HUDEP-2 (cell line): ENCODE data around the gene CHN2.
"Not testable (repeated sequence)": the region's sequence is repeated elsewhere in the genome, so short reads cannot be mapped to it uniquely, and the experiment has no call there.

ENCODE experiments used
- DNase-seq, 76 experiments: peaks; one replicate each; lab custom pipeline; 2025; ENCODE audit not compliant: unreplicated experiment in 76 of 76; lab: John Stamatoyannopoulos, UW

Gene CHN2

DNA sequence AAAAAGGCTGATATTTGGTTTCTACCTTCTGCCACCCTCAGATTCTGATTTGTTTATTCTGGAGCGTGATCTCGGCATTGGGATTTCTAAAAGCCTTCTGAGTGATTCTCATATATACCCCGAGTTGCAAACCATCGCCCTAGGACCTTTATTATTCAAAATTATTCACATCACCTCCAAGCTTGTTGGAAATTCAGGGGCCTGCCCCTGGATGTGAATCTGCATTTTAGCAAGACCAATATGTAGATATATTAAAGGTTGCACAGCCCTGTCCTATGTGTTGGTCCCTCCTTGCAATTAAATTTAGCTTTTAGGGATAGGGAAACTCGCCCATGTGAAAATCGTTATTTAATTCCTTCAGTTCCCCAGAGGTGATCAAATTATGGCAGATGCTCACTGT, 9.0 kb upstream of the CHN2 start:
- no peak for DNase-seq

DNA sequence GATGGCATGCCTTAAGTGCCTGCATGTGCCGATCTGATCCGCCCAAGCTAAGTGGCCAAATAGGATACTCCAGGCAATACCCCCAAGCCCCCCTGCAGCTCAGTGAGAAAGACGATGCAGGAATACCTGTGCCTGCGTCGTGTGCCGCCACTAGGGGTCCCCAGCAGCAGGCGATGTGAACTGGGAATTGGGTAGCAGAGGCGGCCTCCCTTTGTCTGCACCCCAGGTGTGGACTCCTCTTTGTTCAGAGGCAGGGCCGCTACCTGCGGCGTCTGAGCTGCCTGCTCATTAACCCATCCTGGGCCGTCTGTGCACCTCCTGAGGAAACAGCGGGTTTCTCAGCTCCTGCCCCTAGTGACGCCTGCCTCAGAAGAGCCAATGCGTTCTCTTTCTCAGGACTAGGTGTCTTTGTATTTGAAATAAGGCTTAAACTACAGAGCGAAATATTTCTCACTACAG, 4.8 kb upstream of the CHN2 start:
- DNase-seq: peak in 21 of 76 experiments; percentile 1 to 30 (median 12)

DNA sequence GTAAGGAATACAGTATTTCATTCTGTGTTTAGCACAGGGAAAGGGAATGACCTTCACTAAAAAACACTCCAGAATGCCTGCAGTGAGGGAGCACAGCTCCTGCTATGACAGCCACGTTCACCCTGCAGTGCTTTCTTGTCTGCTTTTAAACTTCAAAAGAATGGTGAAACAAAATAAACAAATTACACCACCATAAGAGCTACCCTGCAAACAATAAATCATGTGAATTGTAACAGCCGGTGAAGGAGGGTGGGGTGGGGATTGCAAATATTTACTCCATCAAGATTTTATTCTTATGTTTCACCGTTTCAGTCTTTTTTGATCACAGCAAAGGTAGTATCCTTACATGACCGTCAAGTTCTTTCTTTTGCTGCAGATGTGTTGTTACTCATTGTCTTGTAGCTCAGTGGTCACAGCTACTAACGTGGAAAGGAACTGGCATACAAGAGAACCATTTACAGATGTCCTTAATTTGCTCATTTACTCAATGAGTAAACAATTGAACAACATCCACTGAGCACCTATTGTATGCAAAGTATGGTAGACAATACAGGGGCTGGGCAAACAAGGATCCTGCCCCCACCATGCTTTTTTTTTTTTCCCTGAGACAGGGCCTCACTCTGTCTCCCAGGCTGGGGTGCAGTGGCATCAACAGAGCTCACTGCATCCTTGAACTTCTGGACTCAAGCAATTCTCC, 4.1 kb upstream of the CHN2 start:
- DNase-seq: no peak

DNA sequence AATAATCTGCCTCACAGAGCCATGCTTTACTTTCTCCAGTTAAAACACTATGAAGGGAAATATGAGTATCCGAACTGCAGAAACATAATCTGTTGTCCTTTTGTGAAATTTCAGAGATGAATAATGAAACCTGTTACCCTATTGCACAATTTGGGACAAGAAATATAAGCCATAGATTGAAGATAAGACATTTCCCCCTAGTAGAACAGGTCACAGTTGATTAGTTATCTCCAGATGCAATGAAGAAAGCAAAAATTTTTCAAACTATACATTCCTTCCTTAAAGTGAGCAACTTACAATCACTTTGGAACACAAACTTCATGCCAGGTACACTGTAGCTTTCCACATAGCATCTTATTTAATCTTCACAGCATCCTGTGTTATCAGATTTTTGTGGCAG, 2.3 kb upstream of the CHN2 start:
- no peak for DNase-seq

DNA sequence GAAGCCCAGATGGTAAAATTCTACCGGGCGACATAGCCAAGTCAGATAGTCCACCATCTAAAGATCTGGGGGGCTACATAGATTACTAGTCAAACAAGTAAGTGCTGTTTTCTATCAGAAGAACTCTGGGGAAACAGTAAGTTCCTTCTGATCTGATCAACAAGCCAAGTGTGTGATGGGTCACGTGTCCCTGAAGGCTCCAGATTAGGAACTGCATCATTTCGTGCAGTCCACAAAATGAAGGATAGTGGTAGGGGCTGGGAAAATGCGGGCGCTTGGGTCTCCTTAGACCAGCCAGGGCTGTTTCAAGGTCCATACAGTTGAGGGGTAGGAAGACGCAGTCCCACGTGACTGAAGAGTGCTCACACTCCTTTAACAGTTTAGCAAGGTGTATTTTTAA, 1.8 kb upstream of the CHN2 start:
- DNase-seq: no peak

DNA sequence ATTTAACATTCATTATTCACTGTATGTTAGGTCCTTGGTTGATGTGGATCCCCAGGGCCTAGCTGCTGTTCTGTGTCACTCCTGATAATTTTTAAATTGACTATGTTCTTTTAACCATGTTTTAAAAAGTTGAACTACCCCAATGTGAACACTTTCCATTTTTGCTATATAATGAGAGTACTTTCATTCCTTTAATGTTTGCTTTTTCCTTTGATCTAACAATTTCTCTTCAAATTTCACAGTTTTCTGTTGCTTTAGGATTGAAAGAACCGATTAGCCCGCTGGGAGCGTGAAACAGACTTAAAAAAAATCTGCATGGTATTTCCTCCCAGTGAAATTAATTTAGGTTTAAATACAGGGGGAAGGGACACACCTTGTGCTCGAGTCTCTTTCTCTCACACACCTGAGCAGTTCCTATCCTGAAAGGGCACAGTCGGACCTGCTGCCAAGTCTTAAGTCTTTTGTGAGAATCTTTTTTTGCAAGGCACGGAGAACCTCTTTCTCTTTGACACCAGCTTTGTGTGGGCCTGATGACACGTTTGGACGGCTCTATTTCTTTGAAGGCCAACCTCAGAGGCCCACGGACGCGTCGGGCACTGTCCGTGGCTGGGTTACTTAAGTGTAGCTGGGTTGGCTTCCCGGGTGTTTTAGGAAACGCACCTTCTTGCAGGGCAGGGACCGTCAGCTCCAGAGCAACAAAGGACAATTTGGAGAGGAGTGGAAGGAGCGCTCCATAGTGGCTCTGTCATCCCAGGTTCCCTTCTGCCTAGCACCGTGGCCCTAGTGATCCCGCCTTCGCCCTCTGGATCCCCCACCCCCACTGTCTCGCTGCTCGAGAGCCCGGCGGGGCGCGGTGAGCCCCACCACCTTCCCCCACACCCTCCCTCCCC, 1.0 kb upstream of the CHN2 start:
- no peak for DNase-seq

DNA sequence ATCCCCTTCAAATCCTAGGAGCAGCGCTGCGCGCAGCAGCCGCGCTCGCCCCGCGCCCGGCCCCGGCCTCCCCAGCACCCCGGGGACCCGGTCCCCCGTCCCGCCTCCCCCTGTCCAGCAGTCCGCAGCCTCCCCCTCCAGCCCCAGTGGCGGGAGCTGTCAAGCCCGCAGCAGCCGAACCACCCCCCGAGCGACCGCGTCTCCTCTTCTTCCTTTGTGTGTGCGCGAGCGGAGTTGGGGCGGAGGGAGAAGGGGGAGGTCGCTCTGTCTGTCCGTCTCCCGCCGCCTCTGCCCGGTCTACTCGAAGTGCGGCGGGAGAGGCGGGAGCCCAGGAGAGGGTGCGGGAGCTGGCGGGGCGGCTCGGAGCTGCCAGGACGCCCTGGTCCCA, 375 bp upstream of the CHN2 start:
- DNase-seq: no peak

DNA sequence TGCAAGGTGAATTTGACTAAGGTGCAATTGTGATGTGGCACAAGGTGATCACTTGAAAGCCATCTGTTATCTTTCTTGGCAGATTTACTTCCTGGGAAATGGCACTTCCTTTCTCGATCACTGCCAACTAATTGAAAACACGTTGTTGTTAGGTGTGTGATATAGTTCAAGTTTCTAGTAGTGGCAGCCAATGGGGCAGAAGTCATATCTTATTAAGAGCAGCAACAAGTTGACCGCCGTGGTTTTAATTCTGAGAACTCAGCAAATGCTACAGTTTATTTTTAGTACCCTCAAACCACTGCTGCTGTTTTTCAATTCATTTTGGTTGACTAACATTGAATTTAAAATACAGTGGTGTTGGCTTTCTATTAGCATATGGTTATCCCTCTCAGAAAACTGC, 1.6 kb downstream of the CHN2 start:
- DNase-seq: no peak

DNA sequence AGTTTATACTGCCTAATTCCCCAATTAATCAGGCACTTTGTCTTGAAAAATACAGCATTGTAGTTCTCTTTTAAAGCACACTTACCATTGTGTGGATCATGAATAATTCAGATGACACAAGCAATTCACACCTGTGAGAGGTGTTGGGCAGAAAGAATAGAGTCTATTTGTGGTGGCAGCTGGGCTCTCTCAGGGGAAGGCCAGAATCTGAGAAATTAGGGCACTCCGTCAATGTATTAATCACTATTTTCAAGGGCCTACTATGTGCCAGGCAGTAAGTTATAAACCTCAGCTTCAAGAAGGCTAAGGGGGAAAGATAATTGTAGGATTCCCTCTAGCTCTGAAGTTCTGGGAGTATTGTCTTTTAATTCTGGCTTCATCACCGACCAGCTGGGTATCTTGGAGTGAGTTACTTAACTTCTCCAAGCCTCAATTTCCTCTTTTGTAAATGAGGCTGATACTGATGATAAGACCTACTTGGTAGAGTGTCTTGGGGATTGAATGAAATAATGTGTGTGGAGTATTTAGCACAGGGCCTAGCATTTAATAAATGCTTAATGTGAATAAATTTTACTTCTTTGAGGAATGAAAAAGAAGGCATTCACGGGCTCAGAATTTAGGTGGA, 2.5 kb downstream of the CHN2 start:
- no peak for DNase-seq

DNA sequence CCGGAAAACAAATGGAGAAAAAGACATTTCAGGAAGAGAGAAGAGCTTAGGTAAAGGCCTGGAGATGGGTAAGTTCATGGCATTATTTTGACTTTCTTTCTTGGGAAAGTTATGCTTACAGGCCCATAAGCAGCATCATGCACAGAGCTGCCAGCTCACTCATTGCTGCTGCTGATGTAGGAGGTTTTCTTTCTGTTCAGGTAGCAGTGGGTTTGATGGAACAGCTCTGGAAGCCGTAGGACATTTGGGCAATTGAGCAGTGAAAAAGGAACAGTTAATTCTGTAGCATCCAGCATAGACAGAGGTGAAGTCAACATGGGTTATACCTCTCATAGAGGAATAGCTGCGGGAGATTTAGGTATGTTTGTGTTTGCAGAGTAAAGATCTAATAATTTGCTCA, 3.3 kb downstream of the CHN2 start:
- no peak for DNase-seq

DNA sequence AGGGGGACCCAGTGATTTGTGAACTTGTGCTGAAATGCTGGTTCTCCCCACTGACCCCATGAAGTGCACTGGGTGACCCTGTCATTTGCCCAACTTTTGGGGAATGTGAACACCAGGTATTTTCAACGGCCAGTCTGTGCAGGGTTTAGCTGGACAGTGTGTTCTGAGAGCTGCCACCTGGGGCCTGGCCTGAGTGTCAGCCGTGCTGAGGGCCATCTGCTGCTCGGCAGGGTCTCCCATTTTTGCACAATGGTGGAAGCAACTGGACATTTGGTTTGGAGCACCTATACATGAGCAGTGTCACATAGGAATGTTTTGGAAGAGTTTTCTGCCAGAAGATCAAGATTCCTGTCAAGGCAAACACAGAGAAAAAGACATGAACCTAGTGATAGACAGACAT, 5.2 kb downstream of the CHN2 start:
- DNase-seq: no peak

DNA sequence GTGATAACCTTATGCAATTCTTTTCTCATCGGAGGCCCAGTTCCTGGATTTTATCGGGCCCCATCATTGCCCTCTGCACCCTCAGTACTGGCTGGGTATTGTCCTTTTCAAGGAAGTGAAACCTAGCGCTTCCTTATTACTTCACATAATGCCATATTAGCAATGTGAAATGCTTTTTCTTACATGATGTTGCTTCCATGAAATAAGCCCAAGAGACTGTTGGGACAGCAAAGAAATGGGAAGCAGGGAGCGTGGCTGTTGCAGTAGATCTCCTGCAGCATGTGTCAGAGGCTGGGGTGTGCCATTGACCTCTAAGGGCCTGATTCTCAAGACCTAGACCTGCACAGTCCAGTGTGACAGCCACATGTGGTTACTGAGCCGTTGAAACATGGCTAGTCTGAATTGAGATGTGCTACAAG, 8.1 kb downstream of the CHN2 start:
- DNase-seq: no peak

DNA sequence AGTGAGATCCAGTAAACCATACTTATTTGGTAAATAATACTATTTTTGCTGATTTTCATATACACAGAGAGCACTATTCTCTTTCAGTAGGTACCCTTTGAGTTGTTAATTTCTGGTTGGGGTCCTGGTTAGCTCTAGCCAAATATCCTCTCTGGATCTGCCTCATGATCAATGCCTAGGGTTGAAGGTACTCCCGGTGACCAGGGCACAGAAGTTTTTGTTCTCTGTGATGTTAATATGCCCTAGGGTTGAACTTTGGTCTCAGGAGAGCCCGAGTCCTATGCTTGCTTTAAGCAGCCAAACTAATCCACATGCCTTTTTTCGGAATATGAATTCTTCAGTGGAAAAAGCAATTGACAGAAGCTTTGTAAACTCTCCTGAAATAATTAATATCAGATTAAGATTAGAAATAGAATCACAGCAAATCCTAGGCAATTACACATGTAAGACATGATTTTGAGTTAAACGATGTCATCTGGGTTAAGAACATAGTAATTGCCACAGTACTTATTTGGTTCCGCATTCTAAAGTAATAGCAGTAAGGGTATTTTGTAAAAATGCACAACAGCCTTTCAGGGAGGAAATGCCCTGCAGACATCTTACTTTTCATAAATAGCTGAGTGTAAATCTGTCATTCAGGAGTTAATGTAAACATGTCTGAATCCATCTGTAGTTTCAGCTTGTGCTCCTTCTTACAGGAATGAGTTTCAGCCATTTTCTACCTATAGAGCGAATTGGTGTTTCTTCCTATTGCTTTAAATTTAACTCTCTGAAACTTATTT, 10.1 kb downstream of the CHN2 start:
- DNase-seq: no peak

DNA sequence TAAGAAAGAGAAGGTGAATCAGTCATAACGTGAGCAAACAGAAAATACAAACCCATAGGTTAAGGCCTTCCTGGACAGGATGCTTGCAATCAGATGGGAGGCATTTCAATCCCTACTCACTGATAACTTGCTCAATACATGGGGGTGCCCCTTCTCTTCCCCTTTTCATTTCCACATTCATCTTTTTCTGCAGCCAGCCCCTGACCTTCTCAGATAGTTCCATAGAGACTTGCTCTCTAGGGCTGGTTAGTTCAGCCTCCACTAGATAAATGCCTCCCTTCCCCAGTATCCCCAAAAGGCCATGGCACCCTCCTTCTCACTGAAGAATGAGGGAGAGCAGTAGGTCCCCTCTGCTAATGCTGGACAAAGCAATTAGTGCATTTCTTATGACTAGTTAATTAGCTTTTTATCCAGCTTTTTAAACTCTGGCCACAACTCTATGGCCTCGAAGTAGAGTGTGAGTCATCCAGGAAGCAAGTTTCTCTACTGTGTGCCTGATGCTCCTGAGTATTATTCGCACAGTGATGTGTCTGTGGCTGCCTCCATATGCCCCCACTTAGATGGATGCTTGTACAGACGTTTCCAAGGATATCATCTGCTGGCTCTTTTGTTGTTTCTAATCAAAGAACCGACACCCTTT, 12.7 kb downstream of the CHN2 start:
- no peak for DNase-seq

DNA sequence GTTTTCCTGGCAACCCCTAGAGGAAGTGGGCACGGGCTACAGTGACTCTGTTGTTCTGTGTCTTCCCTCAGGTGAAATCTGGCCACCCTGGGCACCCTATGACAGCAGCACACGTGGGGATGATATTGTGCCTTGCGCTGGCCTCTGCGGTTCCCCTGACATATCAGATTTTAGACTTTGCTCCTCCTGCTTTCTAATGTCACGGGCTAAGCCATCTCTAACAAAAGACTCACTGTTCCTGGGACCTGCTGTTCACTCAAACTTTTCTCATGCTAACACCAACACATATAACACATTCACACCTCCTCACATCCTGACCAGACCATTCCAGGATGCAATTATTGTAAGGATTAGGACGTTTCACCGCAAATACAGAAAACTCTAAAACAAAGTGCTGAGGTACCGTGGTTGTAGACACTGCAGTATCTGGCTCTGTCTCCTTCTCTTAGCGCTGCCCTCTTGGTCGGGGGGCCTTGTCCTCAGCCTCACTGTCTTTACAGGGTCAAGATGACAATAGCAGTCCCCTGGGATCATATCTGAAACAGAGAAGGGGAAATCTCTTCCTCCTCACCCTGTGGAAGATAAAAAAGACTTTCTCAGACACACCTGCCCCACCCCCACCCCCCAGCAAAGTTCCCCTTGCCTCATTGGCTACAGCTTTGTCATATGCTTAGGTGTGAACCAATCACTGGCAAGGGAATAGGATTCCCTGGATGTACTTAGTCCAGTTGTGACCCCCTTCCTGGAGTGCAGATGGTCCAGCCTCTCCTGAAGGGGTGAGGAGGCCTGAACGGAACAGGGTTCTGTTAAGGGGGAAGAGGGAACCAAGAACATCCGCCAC, 14.1 kb downstream of the CHN2 start:
- DNase-seq: no peak

DNA sequence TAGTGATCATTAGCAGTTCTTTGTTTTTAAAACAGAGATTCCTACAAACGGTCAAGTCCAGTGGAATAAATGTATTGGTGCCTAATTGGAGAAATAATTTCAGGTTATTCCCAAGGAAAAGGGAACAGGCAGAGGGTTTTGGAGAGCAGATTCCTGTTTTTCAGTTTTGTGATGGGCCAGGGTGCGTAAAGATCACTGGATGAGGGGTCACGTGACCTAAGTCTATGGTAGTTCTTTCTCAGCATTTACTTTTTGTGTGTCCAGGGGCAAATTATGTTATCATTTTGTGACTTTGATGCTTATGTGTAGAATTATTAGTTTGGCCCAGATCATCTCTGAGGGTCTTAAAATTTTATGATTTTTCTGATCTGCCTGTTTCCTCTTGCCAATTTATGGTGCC, 15.2 kb downstream of the CHN2 start:
- no peak for DNase-seq

DNA sequence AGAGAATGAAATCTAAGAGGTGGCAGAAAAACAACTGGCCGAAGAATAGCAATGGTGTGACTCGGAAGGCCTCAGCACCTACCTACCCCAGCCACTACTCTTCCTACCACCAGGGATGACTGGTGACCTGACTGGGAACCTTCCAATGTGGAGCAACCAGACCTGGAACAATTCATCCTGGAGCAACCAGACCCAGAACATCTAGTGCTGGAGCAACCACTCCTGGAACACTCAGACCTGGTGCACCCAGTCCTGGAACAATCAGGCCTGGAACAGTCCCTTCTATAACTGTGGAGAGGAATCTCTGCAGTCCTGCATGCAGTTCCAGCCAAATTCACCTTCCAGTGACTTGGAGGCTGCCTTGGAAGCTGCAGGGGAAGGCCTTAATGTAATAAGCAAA, 18.2 kb downstream of the CHN2 start:
- not testable (repeated sequence) for DNase-seq

DNA sequence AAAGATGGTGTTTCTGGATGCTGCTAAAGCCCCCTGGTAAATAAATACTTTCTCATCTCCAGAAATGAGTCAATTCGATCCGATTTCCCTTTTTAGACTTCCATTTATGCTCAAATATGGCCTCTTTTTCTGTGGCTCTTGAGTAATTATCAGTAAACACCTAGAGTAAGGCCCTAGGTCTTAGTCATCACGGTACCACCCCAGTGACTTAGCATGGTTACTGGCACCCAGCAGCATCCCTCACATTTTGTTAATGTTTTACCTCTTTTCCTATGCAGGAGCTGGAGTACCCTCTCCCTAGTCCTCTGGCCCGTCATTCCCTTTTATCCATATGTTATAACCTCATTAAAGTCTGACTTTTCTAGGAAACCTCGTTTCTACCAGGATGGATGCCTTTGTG, 19.5 kb downstream of the CHN2 start:
- no peak for DNase-seq

DNA sequence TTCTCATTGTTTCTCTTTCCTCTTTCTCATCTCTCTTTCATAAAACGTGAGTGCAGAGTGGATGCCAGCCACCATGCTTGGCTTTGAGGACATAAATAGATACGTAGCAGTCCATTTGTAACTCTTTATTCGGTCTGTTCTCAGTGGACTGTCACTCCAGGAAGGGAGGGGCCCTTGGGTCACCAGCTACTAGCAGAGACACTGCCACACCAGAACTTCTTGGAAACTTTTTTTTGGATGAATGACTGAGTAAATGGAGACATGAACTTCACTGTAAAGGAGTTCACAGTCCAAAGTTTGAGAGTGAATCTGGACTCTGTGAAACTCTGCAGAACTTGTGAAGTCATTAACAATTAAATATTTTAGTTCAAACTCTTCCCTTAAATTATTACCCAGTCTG, 20.2 kb downstream of the CHN2 start:
- DNase-seq: no peak

DNA sequence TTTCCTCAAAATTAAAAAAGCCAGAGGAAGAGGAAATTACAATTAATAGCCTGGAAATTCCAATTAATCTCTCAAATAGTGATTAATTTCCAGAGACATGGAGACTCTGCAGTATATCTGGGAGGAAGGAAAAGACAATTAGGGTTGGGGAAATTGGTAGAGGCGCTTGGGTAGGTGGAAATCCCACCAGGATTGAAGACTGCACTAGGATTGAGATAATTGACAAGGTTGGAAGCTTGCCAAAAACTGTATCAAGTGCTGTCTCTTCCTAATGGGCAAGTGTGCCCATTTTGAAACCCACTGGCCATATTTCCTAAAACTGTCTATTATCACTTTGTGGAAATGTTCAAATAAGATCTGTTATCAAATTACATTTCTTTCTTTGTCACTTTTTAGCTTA, 21.6 kb downstream of the CHN2 start:
- DNase-seq: no peak
